Ishikawa (cell line): Measurements from ENCODE around the gene TFB2M.

ENCODE experiments used
- CEBPB ChIP-seq: IDR thresholded peaks from 2 replicates; pipeline ENCODE4 v1.6.1; 2012
- CREB1 ChIP-seq: IDR thresholded peaks from 2 replicates; pipeline ENCODE4 v1.6.1; 2012; ENCODE audit warnings: low read depth
- EGR1 ChIP-seq: IDR thresholded peaks from 2 replicates; pipeline ENCODE4 v1.6.1; 2012
- EP300 ChIP-seq: IDR thresholded peaks from 2 replicates; pipeline ENCODE4 v1.6.1; 2012; ENCODE audit warnings: borderline replicate concordance
- FOXM1 ChIP-seq: IDR thresholded peaks from 2 replicates; pipeline ENCODE4 v1.6.1; 2012; ENCODE audit warnings: low read depth, borderline replicate concordance
- NFIC ChIP-seq: IDR thresholded peaks from 2 replicates; pipeline ENCODE4 v1.6.1; 2012
- RAD21 ChIP-seq: IDR thresholded peaks from 2 replicates; pipeline ENCODE4 v1.6.1; 2012; ENCODE audit warnings: low read depth
- TAF1 ChIP-seq: IDR thresholded peaks from 2 replicates; pipeline ENCODE4 v1.6.1; 2012; ENCODE audit warnings: low read depth, mild to moderate bottlenecking
- TCF12 ChIP-seq: IDR thresholded peaks from 2 replicates; pipeline ENCODE4 v1.6.1; 2012; ENCODE audit warnings: low read depth
- TEAD4 ChIP-seq: IDR thresholded peaks from 2 replicates; pipeline ENCODE4 v1.6.1; 2012
- YY1 ChIP-seq: IDR thresholded peaks from 2 replicates; pipeline ENCODE4 v1.6.1; 2012; ENCODE audit warnings: low read depth
- ZBTB7A ChIP-seq: IDR thresholded peaks from 2 replicates; pipeline ENCODE4 v1.6.1; 2012; ENCODE audit warnings: low read depth
- TF ChIP-seq, protein P1 (sequence below): IDR thresholded peaks from 2 replicates; pipeline ENCODE4 v1.6.1; 2012
- TF ChIP-seq, protein P2 (sequence below): IDR thresholded peaks from 2 replicates; pipeline ENCODE4 v1.6.1; 2012
- TF ChIP-seq, protein P3 (sequence below): IDR thresholded peaks from 2 replicates; pipeline ENCODE4 v1.6.1; 2012; ENCODE audit warnings: low read depth, mild to moderate bottlenecking

The TFB2M gene

GRCh38 chr1:246508897-246509688, 57.0 kb downstream of the TFB2M start:
- TF ChIP-seq FOXM1 (no peak), ZBTB7A (no peak), TEAD4 (no peak), TCF12 (no peak), EGR1 (no peak), YY1 (no peak), CREB1 (no peak)
- TF ChIP-seq, protein P1, sequence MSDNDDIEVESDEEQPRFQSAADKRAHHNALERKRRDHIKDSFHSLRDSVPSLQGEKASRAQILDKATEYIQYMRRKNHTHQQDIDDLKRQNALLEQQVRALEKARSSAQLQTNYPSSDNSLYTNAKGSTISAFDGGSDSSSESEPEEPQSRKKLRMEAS, result no peak
- TF ChIP-seq, protein P2, sequence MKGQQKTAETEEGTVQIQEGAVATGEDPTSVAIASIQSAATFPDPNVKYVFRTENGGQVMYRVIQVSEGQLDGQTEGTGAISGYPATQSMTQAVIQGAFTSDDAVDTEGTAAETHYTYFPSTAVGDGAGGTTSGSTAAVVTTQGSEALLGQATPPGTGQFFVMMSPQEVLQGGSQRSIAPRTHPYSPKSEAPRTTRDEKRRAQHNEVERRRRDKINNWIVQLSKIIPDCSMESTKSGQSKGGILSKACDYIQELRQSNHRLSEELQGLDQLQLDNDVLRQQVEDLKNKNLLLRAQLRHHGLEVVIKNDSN, result no peak

DNA sequence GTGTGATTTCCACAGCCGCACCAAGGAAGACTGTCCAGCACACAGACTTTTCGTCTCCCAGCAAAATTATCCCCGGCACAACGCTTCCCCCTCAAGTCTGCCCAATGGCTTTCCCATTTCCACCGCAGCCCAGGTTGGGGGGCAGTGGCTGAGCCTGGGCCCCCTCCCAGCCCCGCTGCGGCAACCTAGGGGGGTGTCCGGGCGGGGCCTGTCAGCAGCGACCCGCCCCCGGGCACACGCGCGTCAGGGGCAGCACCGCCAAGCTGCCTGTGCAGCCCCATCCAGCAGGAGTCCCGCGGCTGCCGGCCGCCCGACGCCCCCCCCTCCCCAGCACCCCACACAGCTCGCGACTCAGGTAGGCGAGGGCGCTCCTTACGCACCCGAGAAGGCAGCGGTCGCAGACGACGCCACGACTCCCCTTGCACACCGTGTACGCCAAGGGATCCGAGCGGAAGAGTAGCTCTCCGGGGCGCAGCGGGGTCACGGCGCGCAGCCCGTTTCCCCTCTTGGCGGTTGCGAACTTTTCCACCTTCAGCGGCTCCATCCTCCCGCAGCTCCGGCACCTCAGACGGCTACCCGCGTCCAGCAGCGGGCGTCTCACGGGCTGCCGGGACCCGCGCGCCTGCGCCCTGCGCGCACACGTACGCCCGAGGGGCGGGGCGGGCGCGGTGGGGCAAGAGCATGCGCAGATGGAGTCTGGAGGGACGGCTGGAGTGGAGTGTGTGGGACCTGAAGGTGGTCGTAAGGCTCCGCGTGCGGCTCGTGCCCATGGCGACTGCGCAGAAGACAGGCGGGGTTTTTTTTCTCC, 59.2 kb downstream of the TFB2M start, which contains the start of gene SMYD3:
Gene SMYD3, minus strand, starts transcription at position 606 of the 808 bp plus-strand sequence.
- TF ChIP-seq NFIC, result no peak
- TF ChIP-seq, protein P3, sequence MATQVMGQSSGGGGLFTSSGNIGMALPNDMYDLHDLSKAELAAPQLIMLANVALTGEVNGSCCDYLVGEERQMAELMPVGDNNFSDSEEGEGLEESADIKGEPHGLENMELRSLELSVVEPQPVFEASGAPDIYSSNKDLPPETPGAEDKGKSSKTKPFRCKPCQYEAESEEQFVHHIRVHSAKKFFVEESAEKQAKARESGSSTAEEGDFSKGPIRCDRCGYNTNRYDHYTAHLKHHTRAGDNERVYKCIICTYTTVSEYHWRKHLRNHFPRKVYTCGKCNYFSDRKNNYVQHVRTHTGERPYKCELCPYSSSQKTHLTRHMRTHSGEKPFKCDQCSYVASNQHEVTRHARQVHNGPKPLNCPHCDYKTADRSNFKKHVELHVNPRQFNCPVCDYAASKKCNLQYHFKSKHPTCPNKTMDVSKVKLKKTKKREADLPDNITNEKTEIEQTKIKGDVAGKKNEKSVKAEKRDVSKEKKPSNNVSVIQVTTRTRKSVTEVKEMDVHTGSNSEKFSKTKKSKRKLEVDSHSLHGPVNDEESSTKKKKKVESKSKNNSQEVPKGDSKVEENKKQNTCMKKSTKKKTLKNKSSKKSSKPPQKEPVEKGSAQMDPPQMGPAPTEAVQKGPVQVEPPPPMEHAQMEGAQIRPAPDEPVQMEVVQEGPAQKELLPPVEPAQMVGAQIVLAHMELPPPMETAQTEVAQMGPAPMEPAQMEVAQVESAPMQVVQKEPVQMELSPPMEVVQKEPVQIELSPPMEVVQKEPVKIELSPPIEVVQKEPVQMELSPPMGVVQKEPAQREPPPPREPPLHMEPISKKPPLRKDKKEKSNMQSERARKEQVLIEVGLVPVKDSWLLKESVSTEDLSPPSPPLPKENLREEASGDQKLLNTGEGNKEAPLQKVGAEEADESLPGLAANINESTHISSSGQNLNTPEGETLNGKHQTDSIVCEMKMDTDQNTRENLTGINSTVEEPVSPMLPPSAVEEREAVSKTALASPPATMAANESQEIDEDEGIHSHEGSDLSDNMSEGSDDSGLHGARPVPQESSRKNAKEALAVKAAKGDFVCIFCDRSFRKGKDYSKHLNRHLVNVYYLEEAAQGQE, result no peak
- TF ChIP-seq EGR1, result peak; percentile 8; the same call in 1 of the 2 replicates
- TF ChIP-seq, protein P1, result peak; percentile 75
- peak; percentile 81 for TF ChIP-seq TAF1
- TF ChIP-seq, protein P2, result peak; percentile 15; the same call in 1 of the 2 replicates
- TF ChIP-seq CREB1, result no peak
- no peak for TF ChIP-seq TEAD4
- 0 out of 2 replicates have a peak, but pooled peaks have one; percentile 5 for TF ChIP-seq YY1
- TF ChIP-seq CEBPB, result no peak
- TF ChIP-seq TCF12, result no peak
- peak; percentile 75 for TF ChIP-seq ZBTB7A

GRCh38 chr1:246506367-246506673, 59.7 kb downstream of the TFB2M start:
- TF ChIP-seq TCF12, result no peak
- TF ChIP-seq TAF1, result no peak
- TF ChIP-seq YY1, result no peak
- no peak for TF ChIP-seq EP300
- no peak for TF ChIP-seq TEAD4
- TF ChIP-seq CREB1, result no peak
- no peak for TF ChIP-seq RAD21
- no peak for TF ChIP-seq NFIC
- TF ChIP-seq FOXM1, result no peak
- TF ChIP-seq EGR1, result no peak
- TF ChIP-seq, protein P3, result no peak
- no peak for TF ChIP-seq ZBTB7A
- TF ChIP-seq CEBPB, result no peak
- TF ChIP-seq, protein P1, result no peak
- TF ChIP-seq, protein P2, result no peak

- TF ChIP-seq, protein P3, result no peak
- TF ChIP-seq YY1 (no peak), CEBPB (no peak), EGR1 (no peak), FOXM1 (no peak), NFIC (no peak), TAF1 (no peak), TCF12 (no peak), ZBTB7A (no peak), TEAD4 (no peak), RAD21 (no peak)
- TF ChIP-seq, protein P1, result no peak
These were observed 62.7 kb downstream of the TFB2M start for GRCh38 chr1:246503341-246503740.
